Subcutaneous adipose tissue (tissue), 4 donors: ENCODE data around the gene LRRC8D. TPM values are rescaled to one million over a fixed set of nuclear protein-coding genes. Genes with fewer than 3 reads are reported as not detected.

Source experiments
- total RNA-seq, 4 donors: library from RNA; depleted of rRNA; stranded (reverse); fragments of >200 nt; gene quantifications; one replicate each; pipeline ENCODE4 v1.1.0, GENCODE V29; 2016
- TF ChIP-seq, protein P1 (sequence below): fragments of 450-650 bp; IDR thresholded peaks from one replicate; pipeline ENCODE4 v1.5.1; 2016; ENCODE audit warnings: low read depth, mild to moderate bottlenecking, control low read depth, antibody characterized with exemption, moderate library complexity

Gene LRRC8D
- total RNA-seq, 4 donors from 2014 or later, result 7.5 to 12.4 (median 9.2) TPM

DNA sequence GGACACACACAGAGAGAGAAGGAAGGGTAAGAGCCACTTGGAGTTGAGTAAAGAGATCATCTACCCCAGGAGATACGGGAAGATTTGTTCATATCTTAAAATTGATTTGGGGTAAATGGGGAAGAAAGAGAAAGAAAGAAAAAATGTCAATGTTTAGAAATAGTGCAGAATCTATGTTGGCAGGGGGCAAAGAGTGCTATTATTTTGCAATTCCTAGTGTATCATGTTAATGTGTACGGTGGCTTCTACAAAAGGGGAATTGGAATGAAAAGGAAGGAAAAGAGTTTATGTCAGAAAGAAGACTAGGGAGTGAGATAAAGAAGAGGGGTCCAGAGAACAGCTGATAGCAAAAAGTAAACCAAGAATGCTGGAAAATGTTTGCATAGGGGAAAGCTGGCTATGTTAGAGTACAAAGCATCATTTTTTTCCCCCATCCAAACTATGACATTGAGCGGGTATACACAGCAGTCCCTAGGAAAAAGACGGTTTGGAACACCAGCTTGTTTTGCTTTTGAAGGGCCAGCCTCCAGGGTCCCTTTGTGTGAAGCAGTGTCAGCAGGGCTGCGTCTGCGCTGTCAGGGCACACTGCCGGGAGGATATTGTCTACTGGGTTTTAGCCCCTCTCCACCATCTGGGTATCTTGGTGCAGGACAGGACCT is 10.8 kb downstream of the LRRC8D start:
- TF ChIP-seq, protein P1, sequence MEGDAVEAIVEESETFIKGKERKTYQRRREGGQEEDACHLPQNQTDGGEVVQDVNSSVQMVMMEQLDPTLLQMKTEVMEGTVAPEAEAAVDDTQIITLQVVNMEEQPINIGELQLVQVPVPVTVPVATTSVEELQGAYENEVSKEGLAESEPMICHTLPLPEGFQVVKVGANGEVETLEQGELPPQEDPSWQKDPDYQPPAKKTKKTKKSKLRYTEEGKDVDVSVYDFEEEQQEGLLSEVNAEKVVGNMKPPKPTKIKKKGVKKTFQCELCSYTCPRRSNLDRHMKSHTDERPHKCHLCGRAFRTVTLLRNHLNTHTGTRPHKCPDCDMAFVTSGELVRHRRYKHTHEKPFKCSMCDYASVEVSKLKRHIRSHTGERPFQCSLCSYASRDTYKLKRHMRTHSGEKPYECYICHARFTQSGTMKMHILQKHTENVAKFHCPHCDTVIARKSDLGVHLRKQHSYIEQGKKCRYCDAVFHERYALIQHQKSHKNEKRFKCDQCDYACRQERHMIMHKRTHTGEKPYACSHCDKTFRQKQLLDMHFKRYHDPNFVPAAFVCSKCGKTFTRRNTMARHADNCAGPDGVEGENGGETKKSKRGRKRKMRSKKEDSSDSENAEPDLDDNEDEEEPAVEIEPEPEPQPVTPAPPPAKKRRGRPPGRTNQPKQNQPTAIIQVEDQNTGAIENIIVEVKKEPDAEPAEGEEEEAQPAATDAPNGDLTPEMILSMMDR, result no peak

DNA sequence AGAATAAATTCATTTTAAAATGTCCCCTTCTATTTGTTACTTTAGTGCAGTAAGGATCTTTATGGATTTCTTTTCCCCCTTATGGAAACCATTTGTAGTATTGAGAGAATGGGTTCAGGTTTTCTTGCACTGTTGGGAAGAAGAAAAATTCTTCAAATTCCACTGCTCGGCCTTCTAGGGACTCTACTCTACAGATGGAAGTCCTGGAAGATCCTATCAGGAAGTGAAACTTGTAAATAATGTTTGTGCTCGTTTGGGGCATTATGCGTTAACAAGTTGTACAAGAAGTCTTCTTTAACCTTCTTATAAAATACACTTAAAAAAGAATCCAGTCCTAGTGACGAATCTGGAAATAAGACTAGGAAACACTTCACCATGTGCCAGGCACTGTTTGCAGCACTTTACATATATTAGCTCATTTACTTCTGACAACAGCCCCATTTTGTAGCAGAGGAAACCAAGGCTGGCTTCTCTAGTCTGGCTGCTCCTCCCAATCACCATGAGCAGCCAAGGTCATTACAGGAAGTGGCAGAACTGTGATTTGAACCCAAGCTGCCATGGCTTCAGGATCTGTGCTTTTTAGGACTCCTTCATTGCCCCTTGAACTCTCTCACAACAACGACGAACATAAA is 11.8 kb downstream of the LRRC8D start:
- TF ChIP-seq, protein P1, result no peak

DNA sequence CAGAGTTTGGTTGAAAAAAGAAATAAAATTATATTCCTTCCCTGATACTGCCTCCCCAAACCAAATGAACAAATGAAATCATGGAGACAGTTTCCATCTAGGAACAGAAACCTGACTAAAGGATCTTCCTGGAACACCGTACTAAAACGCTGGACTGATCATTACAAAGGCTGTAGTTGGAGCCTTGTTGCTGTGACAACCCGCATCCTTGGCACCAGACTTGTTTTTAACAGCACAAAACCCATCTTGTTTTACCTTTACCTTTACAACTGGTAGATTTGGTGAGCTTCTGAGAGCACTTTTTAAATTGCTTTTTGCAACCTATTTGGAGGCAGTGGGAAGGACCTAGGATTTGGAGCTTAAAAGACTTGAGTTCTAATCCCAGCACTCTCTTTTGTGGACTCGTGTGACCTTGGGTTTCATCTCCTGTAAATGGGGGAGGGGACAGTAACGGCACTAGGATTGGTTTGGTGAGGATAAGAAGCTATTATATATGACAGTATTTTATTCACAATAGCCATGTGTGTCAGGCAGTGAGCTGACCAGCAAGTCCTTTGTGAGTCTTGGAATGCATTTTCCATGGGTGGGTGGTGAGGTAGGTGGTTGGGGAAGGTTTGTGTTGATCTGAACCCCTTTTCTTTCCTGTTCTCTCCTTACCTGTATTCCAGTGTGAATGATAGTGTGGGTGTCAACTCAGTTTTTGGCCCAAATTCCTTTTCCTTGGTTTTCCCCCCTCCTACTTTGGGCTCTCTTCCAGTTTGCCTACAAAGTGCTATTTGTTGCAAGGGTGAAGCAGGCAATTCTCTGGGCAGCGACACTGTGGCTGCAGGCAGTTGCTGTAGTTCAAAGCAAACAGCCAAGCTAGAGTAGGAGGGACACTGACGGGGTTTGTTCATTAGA is 12.6 kb downstream of the LRRC8D start:
- TF ChIP-seq, protein P1, result no peak

DNA sequence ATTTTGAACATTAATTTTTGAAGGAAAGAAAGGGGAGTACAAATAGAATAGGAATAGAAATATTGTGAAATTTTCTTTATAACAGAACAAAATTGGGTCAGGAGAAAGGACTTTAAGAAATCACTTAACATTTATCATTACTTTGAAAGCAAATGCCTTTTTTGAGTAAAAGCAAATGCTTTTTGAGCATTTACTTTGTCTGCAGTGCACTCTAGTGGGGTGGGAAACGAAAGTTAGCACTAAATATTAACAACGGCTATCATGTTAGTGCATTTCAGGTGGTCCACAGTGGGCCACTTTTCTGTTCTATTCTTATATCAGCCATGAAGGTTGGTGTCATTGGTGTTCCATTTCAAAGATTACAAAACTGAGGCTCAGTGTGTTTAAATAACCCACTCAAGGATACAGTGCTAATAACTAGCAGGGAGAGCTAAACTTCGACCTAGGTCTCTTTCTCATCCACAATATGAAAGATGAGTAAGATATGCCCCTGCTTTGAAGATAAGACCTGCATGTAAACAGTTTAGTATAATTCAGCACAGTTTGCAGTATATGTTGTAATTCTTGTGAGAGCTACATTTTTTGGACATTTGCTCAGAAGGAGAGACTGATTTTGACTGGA is 13.4 kb downstream of the LRRC8D start:
- TF ChIP-seq, protein P1, result no peak

DNA sequence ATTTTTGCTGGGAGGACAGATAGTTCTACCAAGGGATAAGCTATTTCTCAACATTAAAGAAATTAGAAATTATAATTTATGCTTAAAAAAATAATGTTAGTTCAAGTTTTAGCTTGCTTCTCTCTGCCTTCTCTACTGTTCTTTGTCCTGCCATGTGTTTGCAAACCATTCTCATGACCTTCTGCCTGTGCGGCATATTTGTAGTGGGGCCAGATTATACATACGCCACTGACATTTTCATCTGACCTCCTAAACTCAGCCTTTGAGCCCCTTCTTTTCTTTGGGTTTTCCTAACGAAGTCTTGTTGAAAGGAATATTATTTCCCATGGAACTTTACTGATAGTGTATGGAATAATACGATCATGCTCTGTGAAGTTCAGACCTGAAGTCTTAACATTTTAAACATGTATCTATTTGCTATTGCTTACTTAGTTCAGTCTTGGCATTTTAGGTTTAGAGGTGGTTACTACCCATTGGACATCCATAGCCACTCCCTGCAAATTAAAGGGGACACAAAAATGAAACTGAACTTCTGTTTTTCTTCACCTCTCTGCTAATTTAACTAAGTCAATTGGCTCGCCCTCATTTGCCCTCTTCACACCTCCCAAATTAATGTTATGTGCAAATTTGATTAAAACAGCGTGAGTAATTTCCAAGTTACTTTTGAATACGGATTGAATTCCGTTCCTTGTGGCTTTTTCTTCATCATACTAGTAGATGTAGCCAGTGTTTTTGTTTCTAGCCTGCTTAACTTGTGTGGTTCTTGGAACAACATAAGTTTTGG is 15.6 kb downstream of the LRRC8D start:
- TF ChIP-seq, protein P1, result no peak

DNA sequence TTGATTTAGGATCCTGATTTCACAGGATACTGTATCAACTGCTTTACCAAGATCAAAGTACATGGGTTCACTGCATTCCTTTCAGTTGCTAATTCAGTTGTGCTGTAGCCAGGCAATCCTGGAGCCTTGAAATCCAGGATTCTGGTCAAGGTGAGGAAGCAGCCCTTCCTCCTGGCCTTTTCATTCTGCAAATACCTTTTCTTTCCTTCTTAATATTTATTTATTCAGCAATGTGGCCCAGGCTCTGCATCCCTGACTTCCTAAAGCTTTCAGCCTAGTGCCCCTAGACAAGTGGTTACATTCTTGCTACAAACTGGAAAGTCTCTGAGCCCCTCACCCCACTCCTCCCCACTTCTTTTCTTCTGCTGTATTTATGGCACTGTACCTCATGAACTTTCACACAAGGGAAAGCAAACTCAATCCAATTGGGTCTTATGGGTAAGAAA is 16.2 kb downstream of the LRRC8D start:
- TF ChIP-seq, protein P1, result no peak
